HUES64 (cell line): ENCODE data around the gene FMNL2.

Experiments
- H3K27ac ChIP-seq: 2 replicates; pipeline ENCODE4 v1.7.0; 2013; ENCODE audit warnings: low read depth, low read length, inconsistent platforms
- H3K27me3 ChIP-seq: 2 replicates; pipeline ENCODE4 v1.6.1; 2013; ENCODE audit warnings: mild to moderate bottlenecking, low read length; ENCODE audit not compliant: insufficient read depth
- H3K36me3 ChIP-seq: 2 replicates; pipeline ENCODE4 v1.6.1; 2013; ENCODE audit warnings: mild to moderate bottlenecking, low read length; ENCODE audit not compliant: insufficient read depth
- H3K4me1 ChIP-seq: 2 replicates; pipeline ENCODE4 v1.6.1; 2013; ENCODE audit warnings: mild to moderate bottlenecking, low read length, moderate library complexity; ENCODE audit not compliant: insufficient read depth
- H3K4me3 ChIP-seq: 2 replicates; pipeline ENCODE4 v1.5.1; 2013; ENCODE audit warnings: mild to moderate bottlenecking, low read length, moderate library complexity
- H3K9ac ChIP-seq: 2 replicates; pipeline ENCODE4 v1.6.1; 2013; ENCODE audit warnings: mild to moderate bottlenecking, low read depth, low read length
- H3K9me3 ChIP-seq: 2 replicates; pipeline ENCODE4 v1.6.1; 2013; ENCODE audit warnings: low read depth, low read length; ENCODE audit not compliant: insufficient read depth
- WGBS: fragments of 150-250, 120-280 bp; methylation state at CpG from one replicate; pipeline ENCODE4 v1.1.7; 2013; ENCODE audit warnings: missing lambda C conversion rate; 5-methylcytosine and 5-hydroxymethylcytosine counted together

Gene FMNL2

GRCh38 chr2:152492911-152493310, 157.9 kb downstream of the FMNL2 start:
- WGBS = 29% methylated on average over 1 of the region's 2 CpGs
- no peaks in the 10 kb centered on the region for H3K9me3 ChIP-seq

GRCh38 chr2:152493417-152493816, 158.4 kb downstream of the FMNL2 start:
- Histone ChIP-seq H3K4me1 (peaks cover 58% of the 10 kb centered on the region), H3K9me3 (no peaks in the 10 kb centered on the region), H3K9ac (no peak overlapping the region), H3K27me3 (no peaks in the 10 kb centered on the region), H3K36me3 (no peaks in the 10 kb centered on the region), H3K4me3 (no peak overlapping the region), H3K27ac (peak overlapping the region; percentile 59; the same call in 1 of the 2 replicates)
- WGBS = 64% methylated on average over 2 of the region's 2 CpGs

More at GRCh38 chr2:152492911-152493310, 157.9 kb downstream of the FMNL2 start:
- no peak overlapping the region for H3K4me3 ChIP-seq
- H3K9ac ChIP-seq = no peak overlapping the region
- H3K36me3 ChIP-seq = no peaks in the 10 kb centered on the region
- H3K27me3 ChIP-seq = no peaks in the 10 kb centered on the region
- H3K27ac ChIP-seq = peak overlapping the region; percentile 59; the same call in 1 of the 2 replicates
- H3K4me1 ChIP-seq = peaks cover 57% of the 10 kb centered on the region

DNA sequence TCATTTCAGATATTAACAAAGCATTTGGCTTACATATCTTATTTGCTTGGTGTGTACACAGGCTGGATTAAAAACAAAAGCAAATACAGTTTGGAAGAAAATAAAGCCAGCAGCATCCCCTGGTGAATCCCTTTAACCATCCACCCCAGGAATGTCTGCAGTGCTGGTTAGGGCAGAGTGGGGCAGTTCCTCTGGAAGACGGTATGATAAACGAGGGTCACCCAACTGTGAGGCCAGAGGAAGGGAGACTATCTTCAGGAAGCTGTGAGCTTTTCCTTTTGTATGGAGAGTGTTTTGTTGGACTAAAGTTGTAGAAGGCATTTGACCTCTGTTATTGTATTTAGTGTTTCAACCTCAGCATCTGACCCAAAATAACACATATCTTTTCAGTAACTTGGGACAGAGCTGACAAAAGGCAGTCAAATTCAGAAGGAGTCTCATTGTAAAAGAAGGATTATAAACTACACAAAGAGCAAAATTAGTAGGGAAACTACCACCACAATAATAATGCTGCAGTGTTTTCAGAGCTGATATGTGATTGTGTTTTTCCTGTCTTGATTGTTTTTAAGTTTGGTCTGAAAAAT, 159.1 kb downstream of the FMNL2 start:
- Histone ChIP-seq H3K4me1 (peaks cover 62% of the 10 kb centered on the region), H3K4me3 (no peak overlapping the region)

GRCh38 chr2:152496371-152496770, 161.4 kb downstream of the FMNL2 start:
- 93% methylated on average over 2 of the region's 3 CpGs for whole genome bisulfite sequencing
- Histone ChIP-seq H3K36me3 (no peaks in the 10 kb centered on the region), H3K27me3 (no peaks in the 10 kb centered on the region), H3K9ac (no peak overlapping the region), H3K4me1 (peaks cover 51% of the 10 kb centered on the region), H3K4me3 (no peak overlapping the region), H3K9me3 (no peaks in the 10 kb centered on the region), H3K27ac (no peak overlapping the region)

More for the DNA sequence above, 159.1 kb downstream of the FMNL2 start:
- no peak overlapping the region for H3K9ac ChIP-seq
- no peaks in the 10 kb centered on the region for H3K9me3 ChIP-seq
- H3K27ac ChIP-seq = peak overlapping the region; percentile 43; the same call in 1 of the 2 replicates
- no peaks in the 10 kb centered on the region for H3K36me3 ChIP-seq
- 11% methylated on average over 2 of the region's 2 CpGs for WGBS
- no peaks in the 10 kb centered on the region for H3K27me3 ChIP-seq

GRCh38 chr2:152497481-152498052, 162.6 kb downstream of the FMNL2 start:
- WGBS = over 99% methylated on average over 3 of the region's 3 CpGs
- Histone ChIP-seq H3K36me3 (no peaks in the 10 kb centered on the region), H3K27me3 (no peaks in the 10 kb centered on the region), H3K27ac (no peak overlapping the region), H3K4me3 (no peak overlapping the region), H3K9me3 (no peaks in the 10 kb centered on the region), H3K4me1 (peaks cover 42% of the 10 kb centered on the region), H3K9ac (no peak overlapping the region)

GRCh38 chr2:152499331-152499816, 164.4 kb downstream of the FMNL2 start:
- no peaks in the 10 kb centered on the region for H3K36me3 ChIP-seq
- no peak overlapping the region for H3K9ac ChIP-seq
- H3K9me3 ChIP-seq = no peaks in the 10 kb centered on the region
- no peaks in the 10 kb centered on the region for H3K27me3 ChIP-seq
- no peak overlapping the region for H3K4me3 ChIP-seq
- no peak overlapping the region for H3K27ac ChIP-seq
- peaks cover 26% of the 10 kb centered on the region for H3K4me1 ChIP-seq
- 96% methylated on average over 3 of the region's 3 CpGs for WGBS

DNA sequence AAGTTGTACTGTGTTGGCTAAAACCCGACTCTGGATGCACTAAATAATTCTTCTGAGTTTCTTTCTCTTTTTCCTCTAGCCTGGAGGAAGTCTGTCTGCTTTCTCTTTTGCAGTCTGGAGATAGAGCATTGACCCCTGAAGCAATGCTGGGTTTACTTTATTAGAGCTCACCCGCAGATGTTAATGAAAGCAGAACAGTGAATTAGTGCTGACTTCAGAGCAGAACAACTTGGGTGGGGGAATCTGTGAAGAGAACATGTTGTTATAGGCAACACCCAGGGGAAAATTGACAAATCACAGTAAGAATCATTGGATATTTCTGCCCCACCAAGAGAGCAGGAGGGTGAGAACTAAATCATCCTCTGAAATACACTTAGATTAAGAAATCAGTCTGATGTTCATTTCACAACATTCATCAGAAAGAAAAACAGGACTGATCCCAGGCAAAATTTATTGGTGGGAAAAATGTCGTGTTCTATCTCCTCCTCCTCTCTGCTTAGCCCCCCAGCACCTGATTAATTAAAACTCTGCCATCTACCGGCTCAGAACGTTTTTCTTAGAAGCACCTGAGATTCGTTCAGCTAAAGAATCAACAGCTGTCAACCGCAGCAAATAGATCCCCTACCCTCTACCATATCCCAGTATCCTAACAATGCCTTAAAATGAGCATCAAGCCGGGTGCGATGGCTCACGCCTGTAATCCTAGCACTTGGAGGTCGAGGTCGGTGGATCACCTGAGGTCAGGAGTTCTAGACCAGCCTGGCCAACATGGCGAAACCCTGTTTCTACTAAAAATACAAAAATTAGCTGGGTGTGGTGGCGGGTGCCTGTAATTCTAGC, 165.1 kb downstream of the FMNL2 start:
- Histone ChIP-seq H3K4me1 (peaks cover 27% of the 10 kb centered on the region), H3K27ac (no peak overlapping the region), H3K9me3 (no peaks in the 10 kb centered on the region), H3K27me3 (no peaks in the 10 kb centered on the region), H3K4me3 (no peak overlapping the region), H3K9ac (no peak overlapping the region), H3K36me3 (no peaks in the 10 kb centered on the region)
- 88% methylated on average over 13 of the region's 14 CpGs for WGBS

- H3K4me1 ChIP-seq = peaks cover 30% of the 10 kb centered on the region
Measured at GRCh38 chr2:152500772-152501171, 165.8 kb downstream of the FMNL2 start.

DNA sequence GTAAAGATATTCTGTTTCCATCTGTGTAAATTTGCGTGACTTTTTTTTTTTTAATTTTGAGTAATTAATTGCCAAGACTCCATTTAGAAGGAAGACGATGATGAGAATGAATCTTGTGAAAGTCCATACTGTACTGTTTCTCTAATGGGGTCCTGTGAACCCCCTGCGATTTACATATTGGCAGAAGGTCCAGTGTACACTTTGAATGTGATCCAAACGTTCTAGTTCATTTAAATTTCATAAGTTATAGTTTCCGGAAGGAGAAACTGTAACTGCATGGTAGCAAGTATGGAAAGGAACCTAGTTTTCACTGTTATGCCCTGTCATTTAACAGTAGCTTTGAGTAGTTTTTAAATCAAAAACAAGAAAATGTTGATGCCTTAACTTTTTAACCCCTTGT, 166.7 kb downstream of the FMNL2 start:
- peaks cover 30% of the 10 kb centered on the region for H3K4me1 ChIP-seq
- no peak overlapping the region for H3K9ac ChIP-seq
- H3K4me3 ChIP-seq = no peak overlapping the region
- H3K36me3 ChIP-seq = no peaks in the 10 kb centered on the region
- 95% methylated on average over 5 of the region's 5 CpGs for WGBS
- H3K27ac ChIP-seq = no peak overlapping the region
- no peaks in the 10 kb centered on the region for H3K27me3 ChIP-seq
- H3K9me3 ChIP-seq = no peaks in the 10 kb centered on the region

More at GRCh38 chr2:152500772-152501171, 165.8 kb downstream of the FMNL2 start:
- Histone ChIP-seq H3K27me3 (no peaks in the 10 kb centered on the region), H3K4me3 (no peak overlapping the region), H3K9me3 (no peaks in the 10 kb centered on the region), H3K9ac (no peak overlapping the region), H3K36me3 (no peaks in the 10 kb centered on the region), H3K27ac (no peak overlapping the region)
- 92% methylated on average over 8 of the region's 8 CpGs for WGBS

GRCh38 chr2:152504618-152505017, 169.6 kb downstream of the FMNL2 start:
- Histone ChIP-seq H3K4me3 (no peak overlapping the region), H3K27me3 (no peaks in the 10 kb centered on the region), H3K36me3 (no peaks in the 10 kb centered on the region), H3K4me1 (peaks cover 18% of the 10 kb centered on the region), H3K27ac (no peak overlapping the region), H3K9me3 (no peaks in the 10 kb centered on the region), H3K9ac (no peak overlapping the region)
- WGBS = 95% methylated on average over 3 of the region's 3 CpGs

GRCh38 chr2:152505495-152505906, 170.5 kb downstream of the FMNL2 start:
- H3K27ac ChIP-seq = no peak overlapping the region
- H3K9me3 ChIP-seq = no peaks in the 10 kb centered on the region
- H3K27me3 ChIP-seq = no peaks in the 10 kb centered on the region
- no peak overlapping the region for H3K4me3 ChIP-seq
- H3K9ac ChIP-seq = no peak overlapping the region
- 88% methylated on average over 9 of the region's 9 CpGs for WGBS
- H3K4me1 ChIP-seq = peaks cover 13% of the 10 kb centered on the region
- no peaks in the 10 kb centered on the region for H3K36me3 ChIP-seq
